Neutrophil (primary cell): ENCODE measurements around the gene RBM15B.
"Not testable (repeated sequence)": the region's sequence is repeated elsewhere in the genome, so short reads cannot be mapped to it uniquely, and the experiment has no call there.

Experiments used
- H3K27ac ChIP-seq: fragments of 200-600 bp; sonication (generic); 2 replicates; pipeline ENCODE4 v1.5.1; 2016; ENCODE audit warnings: mild to moderate bottlenecking, moderate library complexity
- H3K27me3 ChIP-seq: fragments of 200-600 bp; sonication (generic); 2 replicates; pipeline ENCODE4 v1.6.0; 2016; ENCODE audit warnings: mild to moderate bottlenecking
- H3K36me3 ChIP-seq: fragments of 200-600 bp; sonication (generic); 2 replicates; pipeline ENCODE4 v1.5.1; 2017
- H3K4me1 ChIP-seq, 2 experiments: fragments of 200-600 bp in 1 of 2; sonication (generic) in 1 of 2; 1 replicate in 1 of 2; 2 replicates in 1 of 2; pipeline versions ENCODE4 v1.5.1 to v1.6.1; 2013 to 2016; ENCODE audit warnings: low read depth in 1 of 2, low read length in 1 of 2, mild to moderate bottlenecking in 1 of 2, moderate library complexity in 1 of 2; ENCODE audit not compliant: control insufficient read depth in 1 of 2, insufficient read depth in 1 of 2
- H3K4me3 ChIP-seq, 2 experiments: fragments of 200-600 bp in 1 of 2; sonication (generic) in 1 of 2; 1 replicate in 1 of 2; 2 replicates in 1 of 2; pipeline ENCODE4 v1.5.1; 2013 to 2016; ENCODE audit warnings: low read depth in 1 of 2, low read length in 1 of 2, mild to moderate bottlenecking in 1 of 2, moderate library complexity in 1 of 2
- H3K9me3 ChIP-seq: fragments of 200-600 bp; sonication (generic); 2 replicates; pipeline ENCODE4 v1.5.1; 2016
- TF ChIP-seq, protein P1 (sequence below): fragments of 200-600 bp; sonication (generic); IDR thresholded peaks from 2 replicates; pipeline ENCODE4 v1.5.1; 2016; ENCODE audit warnings: antibody characterized with exemption

Gene RBM15B

DNA sequence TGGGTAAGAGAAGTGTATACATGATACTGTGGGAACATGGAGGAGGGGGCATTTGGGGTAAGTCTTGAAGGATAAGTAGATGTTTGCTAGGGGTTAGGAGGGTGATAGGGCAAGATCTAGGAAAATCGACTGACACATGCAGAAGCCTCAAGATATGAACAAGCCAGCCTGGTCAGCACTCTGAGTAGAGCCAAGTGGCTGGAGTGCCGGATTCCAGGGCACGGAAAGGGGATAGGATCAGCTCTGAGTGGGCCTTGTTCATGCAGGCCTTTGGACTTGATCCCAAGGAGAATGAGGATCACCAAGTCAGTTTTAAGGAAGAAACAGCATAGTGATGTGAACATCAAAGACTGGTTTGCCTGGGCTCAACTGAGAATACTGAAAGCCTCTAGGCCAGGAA is 30.3 kb upstream of the RBM15B start:
- no peaks in the 10 kb centered on the region for H3K36me3 ChIP-seq

DNA sequence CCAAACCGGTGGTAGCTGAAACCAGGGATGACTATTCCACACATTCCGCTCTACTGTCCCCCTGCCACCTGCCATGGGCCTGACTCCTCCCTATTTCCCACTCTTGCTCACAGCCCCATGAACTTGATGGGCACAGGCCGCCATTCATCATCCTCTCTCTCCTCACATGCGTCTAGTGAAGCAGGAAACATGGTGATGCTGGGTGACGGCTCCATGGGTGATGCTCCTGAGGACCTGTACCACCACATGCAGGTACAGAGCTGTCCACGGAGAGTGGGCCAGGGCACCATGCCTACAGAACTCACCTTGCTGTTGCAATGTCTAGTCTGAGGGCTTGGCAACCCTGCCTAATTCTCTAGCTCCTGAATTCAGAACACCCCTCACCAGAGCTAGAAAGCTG is 29.3 kb upstream of the RBM15B start:
- Histone ChIP-seq H3K27ac (no peak overlapping the region), H3K36me3 (no peaks in the 10 kb centered on the region)

More for the DNA sequence above, 30.3 kb upstream of the RBM15B start:
- no peaks in the 10 kb centered on the region for H3K27me3 ChIP-seq
- no peak overlapping the region for H3K27ac ChIP-seq
- no peaks in the 10 kb centered on the region for H3K9me3 ChIP-seq
- TF ChIP-seq, protein P1, sequence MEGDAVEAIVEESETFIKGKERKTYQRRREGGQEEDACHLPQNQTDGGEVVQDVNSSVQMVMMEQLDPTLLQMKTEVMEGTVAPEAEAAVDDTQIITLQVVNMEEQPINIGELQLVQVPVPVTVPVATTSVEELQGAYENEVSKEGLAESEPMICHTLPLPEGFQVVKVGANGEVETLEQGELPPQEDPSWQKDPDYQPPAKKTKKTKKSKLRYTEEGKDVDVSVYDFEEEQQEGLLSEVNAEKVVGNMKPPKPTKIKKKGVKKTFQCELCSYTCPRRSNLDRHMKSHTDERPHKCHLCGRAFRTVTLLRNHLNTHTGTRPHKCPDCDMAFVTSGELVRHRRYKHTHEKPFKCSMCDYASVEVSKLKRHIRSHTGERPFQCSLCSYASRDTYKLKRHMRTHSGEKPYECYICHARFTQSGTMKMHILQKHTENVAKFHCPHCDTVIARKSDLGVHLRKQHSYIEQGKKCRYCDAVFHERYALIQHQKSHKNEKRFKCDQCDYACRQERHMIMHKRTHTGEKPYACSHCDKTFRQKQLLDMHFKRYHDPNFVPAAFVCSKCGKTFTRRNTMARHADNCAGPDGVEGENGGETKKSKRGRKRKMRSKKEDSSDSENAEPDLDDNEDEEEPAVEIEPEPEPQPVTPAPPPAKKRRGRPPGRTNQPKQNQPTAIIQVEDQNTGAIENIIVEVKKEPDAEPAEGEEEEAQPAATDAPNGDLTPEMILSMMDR: no peak
- no peak overlapping the region for H3K4me3 ChIP-seq
- H3K4me1 ChIP-seq: no peaks in the 10 kb centered on the region

GRCh38 chr3:51362476-51362875 is 28.6 kb upstream of the RBM15B start:
- no peaks in the 10 kb centered on the region for H3K9me3 ChIP-seq
- H3K4me1 ChIP-seq: no peaks in the 10 kb centered on the region
- no peaks in the 10 kb centered on the region for H3K27me3 ChIP-seq
- no peak overlapping the region for H3K27ac ChIP-seq
- H3K4me3 ChIP-seq: no peak overlapping the region
- H3K36me3 ChIP-seq: no peaks in the 10 kb centered on the region
- TF ChIP-seq, protein P1: no peak

More for the DNA sequence above, 29.3 kb upstream of the RBM15B start:
- H3K4me1 ChIP-seq: no peaks in the 10 kb centered on the region
- TF ChIP-seq, protein P1: no peak
- no peak overlapping the region for H3K4me3 ChIP-seq
- H3K27me3 ChIP-seq: no peaks in the 10 kb centered on the region
- H3K9me3 ChIP-seq: no peaks in the 10 kb centered on the region

GRCh38 chr3:51368276-51368675 is 22.8 kb upstream of the RBM15B start:
- H3K9me3 ChIP-seq, H3K4me3 ChIP-seq, H3K4me1 ChIP-seq, H3K27me3 ChIP-seq, H3K36me3 ChIP-seq, H3K27ac ChIP-seq: not testable (repeated sequence)

DNA sequence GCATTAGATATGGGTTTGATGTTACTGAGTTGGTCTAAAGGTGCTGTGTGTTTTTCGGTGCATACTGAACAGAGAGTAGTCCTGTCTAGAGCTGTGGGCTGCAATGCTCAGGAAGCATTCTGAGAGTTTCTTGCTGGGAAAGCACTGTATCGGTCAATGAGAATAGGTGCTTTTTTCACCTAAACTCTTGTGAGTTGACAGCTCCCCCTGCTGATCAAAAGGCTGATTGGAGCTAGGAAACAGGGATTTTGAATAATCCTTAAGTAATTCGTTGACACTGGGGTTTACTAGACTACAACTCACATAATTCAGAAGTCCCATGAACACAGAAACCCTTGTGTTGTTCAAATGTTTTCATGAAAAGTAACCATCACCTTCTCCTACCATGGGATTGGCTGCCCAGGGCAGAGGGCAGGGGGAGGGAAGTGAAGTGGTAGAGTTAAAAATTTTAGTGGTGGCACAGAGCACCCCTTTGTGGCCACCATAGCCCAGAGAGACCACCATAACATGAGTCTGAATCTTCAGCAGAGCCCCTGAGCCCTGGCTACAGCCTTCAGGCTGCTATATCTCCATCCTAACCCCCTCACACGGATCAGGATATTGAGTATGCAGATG is 19.0 kb upstream of the RBM15B start:
- H3K4me1 ChIP-seq: no peaks in the 10 kb centered on the region
- no peak overlapping the region for H3K4me3 ChIP-seq
- H3K27ac ChIP-seq: no peak overlapping the region
- H3K27me3 ChIP-seq: no peaks in the 10 kb centered on the region
- no peaks in the 10 kb centered on the region for H3K9me3 ChIP-seq
- H3K36me3 ChIP-seq: no peaks in the 10 kb centered on the region
- TF ChIP-seq, protein P1: peak; percentile 12

GRCh38 chr3:51373658-51374421 is 17.2 kb upstream of the RBM15B start:
- Histone ChIP-seq H3K4me3 (no peak overlapping the region), H3K9me3 (no peaks in the 10 kb centered on the region), H3K4me1 (no peaks in the 10 kb centered on the region), H3K27ac (no peak overlapping the region), H3K27me3 (no peaks in the 10 kb centered on the region), H3K36me3 (no peaks in the 10 kb centered on the region)
- TF ChIP-seq, protein P1: no peak
